GM19239 (cell line): ENCODE data around the gene UBE2D1.

ENCODE experiments used
- DNase-seq: peaks from one replicate; pipeline ENCODE4 v3.0.0; 2011; ENCODE audit warnings: low spot score; ENCODE audit not compliant: insufficient read length
- FAIRE-seq: peaks from 2 replicates; lab custom pipeline; 2011; peaks lifted over from hg19 to GRCh38; lab: Jason Lieb, UNC

The UBE2D1 gene

DNA sequence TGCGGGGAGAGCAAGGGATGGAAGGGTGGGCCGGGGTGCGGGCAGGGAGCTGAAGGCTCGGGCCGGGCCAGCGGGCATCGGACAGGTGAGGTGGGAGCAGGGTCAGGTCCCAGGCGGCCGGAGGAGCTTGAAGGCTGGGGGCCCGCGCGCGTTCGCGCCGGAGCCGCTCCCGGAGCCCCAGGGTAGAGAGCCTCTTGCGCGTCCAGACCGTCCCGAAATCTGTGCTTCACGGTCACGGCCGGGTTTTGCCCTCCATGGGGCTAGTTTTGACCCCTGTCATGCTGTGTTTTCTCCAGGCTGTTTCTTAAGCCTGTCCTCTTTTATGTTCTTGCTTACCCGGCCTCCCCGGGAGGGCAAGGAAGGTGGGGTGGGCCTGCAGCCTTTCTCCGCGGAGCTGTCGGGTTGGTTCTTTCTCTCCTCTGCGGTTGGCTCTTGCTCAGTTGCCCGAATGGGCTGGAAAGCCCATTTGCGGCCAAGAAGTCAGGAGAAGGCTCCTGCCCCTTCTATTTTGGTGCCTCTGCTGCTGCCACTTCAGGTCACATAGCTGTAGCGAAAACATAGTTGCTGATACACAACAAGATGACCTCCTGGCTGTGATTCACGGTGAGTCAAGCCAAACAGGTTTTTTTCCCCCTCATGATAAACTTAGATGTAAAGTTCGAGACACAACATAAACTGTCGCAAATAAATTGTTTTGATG lies 650 bp downstream of the UBE2D1 start:
- peak; percentile 10 for DNase-seq
- FAIRE-seq, result no peak

DNA sequence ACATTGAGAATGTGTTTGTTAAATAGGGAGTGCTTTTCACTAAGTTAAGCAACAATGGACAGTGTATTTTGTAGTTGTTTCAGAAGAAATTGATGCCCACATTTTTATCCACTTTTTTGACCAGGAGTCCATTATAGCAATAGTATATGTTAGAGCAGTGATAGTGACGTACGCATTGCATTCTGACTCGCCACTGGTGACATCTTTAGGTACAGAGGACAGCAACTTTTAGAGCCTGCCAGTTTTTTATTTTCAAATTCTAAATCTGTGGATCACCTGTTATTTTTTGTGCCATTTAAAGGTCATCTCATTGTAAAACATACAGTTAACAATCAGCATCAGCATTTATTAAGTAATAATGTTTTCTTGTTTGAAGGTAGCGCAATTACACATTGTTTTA lies 1.4 kb downstream of the UBE2D1 start:
- FAIRE-seq (no peak), DNase-seq (no peak)

DNA sequence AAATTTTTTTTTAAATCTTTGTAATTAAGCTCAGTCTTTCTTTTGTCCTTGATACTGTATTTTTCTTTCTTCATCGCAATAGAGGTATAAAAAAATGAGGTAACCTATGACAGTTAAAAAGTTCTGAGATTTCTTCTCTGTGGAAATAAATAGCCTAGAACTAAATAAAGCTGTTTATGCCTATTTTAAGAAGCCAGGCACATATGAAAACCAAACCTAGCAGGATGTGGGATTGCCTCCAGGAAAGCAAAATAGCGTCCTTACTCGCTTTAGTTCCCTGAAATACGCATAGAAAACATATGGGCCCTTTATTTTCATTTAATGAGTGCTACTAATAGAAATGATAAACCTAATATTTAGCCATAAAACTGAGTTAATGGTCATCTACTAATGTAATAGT lies 6.6 kb downstream of the UBE2D1 start:
- FAIRE-seq (no peak), DNase-seq (no peak)

DNA sequence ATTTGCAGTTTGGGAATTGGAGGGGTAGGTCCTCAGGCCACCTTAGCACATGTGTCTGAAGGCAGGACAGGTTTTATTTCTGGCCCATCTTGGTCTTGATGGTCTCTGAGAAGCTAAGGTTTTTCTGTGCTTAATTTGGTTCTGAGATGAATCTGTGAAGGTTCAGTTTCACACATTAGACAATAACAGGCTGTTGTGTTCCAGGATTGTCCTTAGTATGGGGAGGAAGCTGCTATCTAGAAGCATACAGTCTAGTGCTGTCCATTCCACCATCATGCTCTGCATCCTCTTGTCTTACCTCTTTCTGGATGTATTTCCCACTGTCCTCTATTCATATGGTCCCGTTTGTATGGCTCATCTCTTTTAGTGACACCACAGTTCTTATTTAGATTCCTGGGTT lies 7.1 kb downstream of the UBE2D1 start:
- FAIRE-seq (peak; percentile 4), DNase-seq (no peak)

DNA sequence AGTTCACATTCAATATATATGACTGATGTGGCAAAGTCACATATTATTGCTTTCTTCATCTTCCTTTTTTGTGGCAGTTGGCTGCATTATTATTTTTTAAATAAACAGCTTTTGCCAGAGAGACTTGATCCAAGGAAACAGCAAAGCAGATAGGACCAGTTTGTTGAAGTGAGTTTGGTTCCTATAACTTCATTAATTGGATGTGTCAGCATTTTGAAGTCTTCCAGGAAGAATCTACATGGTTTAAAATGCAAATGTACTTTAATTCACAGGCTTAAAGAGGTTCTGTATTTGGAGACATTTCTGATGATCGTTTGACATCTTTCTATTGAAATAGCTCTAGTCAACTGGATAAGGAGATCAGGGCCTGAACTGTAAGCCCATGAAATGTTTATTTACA lies 13.2 kb downstream of the UBE2D1 start:
- DNase-seq, result no peak

DNA sequence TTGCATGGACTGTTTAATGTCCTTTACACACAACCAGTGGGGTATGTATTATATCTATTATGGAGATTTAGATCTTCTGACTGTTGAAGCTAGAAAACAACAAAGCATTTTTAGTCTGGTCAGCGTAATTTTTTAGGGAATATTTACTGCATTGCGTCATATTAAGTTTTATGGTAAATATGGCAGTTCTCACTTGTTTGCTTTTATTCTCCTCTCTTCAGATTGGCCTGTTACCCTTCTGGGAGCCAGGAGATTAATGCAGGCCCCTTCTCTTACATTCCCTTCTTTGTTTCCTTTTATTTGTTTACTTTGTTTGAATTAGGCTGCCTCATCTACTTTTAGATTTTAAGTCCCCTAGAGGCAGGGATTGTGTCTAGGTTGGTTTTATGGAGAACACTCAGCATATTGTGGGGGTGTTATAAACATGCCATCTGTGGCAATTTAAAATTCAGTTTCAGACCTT lies 13.8 kb downstream of the UBE2D1 start:
- FAIRE-seq (no peak), DNase-seq (no peak)

More for the DNA sequence above, 13.2 kb downstream of the UBE2D1 start:
- FAIRE-seq, result no peak

DNA sequence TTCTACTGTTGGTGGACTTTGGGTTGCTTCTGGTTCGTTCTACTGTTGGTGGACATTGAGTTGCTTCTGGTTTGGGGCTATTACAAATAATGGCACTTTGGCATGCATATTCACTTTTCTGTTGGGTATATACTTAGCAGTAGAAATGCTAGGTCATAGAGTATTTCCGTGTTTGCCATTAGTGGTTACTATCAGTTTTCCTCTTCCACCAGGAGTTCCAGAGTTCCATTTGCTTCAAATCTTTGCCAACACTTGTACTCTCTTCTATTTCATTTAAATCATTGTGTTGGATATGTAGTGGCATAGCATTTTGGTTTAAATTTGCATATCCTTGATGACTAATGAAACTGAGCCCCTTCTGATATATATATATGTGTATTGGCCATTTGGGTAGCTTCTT lies 15.2 kb downstream of the UBE2D1 start:
- DNase-seq (no peak), FAIRE-seq (no peak)

DNA sequence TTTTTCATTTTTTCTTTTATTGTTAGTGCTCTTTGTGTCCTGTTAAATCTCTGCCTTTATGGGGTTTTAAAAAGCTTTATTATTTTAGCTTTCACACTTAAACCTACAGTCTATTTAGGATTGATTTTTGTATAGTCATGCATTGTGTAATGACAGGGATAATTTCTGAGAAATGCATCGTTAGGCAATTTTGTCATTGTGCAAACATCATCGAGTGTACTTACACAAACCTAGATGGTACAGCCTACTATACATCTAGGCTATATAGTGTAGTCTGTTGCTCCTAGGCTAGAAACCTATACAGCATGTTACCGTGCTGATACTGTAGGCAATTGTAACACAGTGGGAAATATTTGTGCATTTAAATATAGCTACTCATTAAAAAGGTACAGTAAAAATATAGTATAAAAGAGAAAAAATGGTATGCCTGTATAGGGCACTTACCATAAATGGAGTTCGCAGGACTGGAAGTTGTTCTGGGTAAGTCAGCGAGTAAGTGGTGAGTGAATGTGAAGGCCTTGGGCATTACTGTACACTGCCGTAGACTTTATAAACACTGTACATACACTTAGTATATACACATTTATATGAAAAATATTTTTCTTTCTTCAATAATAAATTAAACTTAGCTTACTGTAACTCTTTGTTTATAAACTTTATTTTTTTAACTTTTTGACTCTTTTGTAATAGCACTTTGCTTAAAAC lies 16.0 kb downstream of the UBE2D1 start:
- DNase-seq (no peak), FAIRE-seq (peak; percentile 18)

DNA sequence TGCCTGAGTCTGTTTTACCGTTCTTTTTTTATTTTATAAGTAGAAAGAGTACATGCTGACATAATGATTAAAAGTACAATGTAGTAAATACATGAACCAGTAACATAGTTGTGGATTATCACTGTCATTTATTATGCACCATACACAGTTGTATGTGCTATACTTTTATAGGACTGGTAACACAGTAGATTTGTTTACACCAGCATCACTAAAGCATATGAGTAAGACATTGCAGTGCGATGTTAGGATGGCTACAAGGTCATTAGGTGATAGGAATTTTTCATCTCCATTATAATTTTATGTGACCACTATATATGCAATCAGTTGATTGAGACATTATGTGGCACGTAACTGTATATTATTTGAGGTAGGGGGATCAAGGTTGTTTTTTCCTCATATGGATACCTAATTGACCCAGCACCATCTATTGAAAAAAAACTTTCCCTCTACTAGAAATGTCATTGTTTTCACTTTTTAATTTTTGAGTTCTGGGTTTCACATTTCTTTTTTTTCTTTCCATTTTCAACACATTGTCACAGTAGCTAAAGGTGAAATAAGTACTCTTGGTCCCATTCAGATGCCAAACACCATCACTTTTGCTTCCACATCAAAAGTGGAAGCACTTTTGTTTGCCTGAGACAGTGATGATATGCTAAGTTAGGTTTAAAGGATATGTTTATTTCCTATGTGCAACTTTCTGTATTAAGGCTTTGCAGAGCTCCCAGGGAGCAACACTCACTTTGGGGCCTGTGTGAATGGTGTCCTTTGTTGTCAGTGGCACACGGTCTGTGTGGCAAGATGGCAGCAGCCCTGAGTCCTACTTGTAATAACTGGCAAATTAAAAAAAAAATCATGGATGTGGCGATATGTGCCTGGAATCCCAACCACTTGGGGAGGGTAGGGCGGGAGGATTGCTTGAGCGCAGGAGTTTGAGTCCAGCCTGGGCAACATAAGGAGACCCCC lies 17.1 kb downstream of the UBE2D1 start:
- DNase-seq (no peak), FAIRE-seq (no peak)

DNA sequence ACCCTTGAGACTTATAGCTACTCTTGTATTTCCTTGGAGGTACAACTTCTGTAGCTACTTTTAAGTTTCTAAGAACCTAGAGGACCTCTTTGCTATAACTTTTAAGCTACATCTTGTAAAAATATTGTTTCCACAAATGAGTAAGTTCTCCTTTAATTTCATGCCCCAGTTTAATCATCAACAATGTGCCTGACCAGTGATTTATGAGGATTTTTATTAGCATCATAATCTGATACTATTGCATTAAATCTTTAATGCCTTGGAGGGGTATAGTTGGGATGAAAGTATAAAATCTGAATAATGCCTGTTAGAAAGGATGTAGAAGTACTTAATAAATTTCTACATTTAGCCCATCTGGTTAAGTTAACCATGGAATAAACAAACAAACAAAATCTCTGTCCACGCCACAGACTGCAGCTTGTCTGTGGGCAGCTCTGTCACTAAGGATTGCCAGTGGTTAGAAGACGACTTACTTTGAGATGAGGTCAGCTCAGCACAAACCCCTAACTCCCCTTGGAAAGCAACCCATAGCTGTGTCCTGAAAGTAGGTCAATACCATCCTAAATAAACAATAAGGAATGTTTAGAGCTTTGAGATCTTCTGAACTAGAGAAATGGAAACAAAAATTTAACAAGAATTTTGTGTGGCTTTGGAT lies 18.3 kb downstream of the UBE2D1 start:
- FAIRE-seq (no peak), DNase-seq (no peak)

DNA sequence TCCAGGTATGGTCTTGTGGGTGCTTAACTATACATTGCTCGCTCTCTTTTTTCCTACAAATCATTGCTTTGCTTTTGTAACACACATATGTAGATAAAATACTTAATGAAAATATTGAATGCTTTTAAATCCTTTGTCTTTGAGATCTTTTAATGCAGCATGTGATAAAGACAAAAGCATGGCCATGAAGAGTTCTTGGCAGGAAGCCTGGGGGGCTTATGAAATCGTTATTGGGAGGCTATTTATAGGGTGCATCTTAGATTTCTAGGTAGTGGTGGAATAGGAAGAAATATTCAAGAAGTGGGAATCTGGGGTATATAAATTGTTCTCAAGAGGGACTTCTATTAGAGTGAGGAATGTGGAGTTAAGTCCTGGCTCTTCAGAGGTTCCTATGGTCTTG lies 21.9 kb downstream of the UBE2D1 start:
- no peak for DNase-seq
- FAIRE-seq, result no peak

DNA sequence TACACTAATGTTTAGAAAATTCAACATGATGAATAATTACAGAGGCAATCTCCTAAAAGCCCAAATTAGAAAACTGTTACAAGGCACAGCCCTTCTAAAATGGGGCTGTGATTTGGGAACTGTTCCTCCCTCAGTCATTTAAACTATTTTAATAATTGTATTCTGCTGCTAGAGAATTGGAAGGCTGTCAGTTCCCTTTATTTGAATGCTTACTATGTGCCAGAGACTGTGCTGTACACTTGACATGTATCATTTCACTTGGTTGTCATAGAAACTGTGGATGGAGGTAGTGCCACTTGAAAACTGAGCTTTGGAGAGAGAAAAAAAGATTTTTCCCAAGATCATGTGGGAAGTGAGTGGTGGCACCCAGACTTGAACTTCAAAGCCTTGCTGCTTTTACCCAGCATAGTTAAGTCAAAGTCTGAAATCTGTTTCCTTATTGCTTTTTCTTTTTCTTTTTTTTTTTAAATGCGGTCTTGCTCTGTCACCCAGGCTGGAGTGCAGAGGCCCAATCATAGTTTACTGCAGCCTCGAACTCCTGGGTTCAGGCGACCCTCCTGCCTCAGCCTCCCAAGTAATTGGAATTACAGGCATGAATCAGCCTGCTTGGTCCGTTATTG lies 23.6 kb downstream of the UBE2D1 start:
- FAIRE-seq (no peak), DNase-seq (no peak)

DNA sequence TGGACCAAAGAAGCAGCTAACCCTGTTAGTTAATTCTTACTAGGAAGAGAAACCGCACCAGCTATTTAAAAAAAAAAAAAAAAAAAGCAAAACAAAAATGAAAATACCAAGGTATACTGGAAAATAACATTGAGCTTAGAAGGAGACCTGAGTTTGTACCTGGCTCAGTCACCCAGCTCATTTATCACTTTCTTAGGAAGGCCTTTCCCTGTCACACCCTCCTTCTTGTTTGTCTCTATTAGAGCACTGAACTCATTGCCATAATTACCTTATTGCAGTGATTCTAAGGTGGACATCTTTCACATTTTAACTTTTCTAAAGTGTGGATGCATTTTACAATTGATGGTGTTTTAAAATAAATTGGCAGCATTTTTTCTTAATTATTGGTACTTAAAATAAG lies 24.1 kb downstream of the UBE2D1 start:
- DNase-seq (no peak), FAIRE-seq (no peak)

DNA sequence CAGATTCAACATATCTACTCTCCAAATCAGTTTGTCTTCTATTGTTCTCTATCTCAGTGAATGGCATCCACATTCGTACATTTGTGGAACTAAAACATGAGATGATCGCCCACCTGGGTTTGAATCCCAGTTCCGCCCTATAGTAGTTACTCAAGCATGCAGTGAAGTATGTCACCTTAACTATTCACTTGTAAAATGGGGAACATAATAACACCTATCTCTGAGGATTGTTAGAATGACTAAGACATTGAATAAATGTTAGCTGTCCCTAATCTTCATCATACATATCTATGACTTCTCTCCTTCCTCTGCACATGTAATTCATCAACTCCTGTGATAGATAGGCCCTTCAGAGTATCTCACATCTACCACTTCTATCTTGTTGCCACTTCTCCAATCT lies 24.7 kb downstream of the UBE2D1 start:
- FAIRE-seq, result no peak
- no peak for DNase-seq

DNA sequence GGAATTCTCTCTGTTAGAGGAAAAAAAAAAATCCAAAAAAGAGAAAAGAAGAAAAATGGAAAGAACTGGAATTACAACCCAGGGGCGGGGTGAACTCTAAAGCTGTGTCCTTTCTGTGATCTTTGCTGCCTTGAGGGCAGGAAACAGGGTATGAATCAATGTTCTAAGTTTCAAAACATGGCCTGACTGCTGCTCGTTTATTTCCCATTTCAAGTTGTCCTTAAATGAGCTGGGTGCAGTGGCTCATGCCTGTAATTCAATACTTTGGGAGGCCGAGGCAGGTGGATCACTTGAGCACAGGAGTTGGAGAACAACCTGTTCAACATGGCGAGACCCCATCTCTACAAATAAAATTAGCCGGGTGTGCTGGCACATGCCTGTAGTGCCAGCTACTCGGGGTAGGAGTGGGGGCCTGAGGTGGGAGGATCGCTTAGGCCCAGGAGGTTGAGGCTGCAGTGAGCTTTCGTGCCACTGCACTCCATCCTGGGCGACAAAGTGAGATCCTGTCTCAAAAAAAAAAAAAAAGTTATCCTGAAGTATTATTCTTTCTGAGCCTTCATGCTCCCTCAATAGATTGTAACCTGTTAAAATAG lies 25.7 kb downstream of the UBE2D1 start:
- DNase-seq (no peak), FAIRE-seq (no peak)

DNA sequence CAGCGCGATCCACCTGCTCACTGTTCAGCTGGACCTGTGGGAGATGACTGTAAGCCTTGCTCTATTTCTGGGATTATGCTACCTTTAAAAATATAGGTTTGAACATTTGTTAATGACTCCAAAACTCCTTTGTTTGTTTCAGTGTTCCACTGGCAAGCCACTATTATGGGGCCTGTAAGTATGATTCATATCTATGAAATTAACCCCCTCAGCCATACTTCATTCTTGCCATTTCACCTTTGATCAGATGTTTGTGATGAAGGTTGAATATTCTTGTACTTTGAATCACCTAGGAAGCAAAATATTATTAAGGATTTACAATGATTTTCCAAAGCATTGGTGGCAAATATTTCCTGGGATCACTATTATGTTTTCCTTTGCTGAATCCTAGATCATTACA lies 26.5 kb downstream of the UBE2D1 start:
- DNase-seq (no peak), FAIRE-seq (no peak)

DNA sequence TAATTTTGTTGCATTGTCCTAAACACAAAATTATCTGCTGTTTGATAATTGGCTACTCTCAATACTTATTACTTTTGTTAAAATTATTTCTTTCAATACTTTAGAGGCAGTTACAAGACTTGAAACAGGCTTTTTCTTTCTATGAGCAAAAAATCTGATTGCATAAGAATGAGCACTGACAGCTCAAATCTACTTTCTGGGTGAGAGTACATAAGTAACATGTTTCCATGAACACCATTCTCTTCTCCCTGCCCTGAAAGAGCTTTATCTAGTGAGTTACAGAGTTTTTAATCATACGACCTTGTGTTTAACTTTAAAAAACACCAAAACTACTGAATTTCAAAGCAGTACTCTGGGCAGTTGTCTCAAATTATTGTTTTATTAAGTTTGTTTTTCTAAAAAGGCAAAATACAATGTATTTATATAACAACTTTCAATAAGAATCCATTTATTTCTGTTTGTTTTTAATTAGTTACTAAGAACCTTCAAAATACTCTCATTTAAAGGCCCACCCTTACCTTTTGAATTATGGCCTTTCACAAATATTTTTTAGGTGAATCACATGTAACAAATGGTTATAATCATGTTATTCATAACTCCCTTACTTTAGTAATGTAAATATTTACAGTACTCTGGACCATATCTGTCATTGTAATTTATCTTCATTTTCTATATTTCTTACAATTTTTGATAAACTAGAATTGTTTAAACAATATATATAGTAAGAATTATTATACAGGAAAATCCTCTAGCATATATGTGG lies 27.4 kb downstream of the UBE2D1 start:
- no peak for FAIRE-seq
- no peak for DNase-seq

DNA sequence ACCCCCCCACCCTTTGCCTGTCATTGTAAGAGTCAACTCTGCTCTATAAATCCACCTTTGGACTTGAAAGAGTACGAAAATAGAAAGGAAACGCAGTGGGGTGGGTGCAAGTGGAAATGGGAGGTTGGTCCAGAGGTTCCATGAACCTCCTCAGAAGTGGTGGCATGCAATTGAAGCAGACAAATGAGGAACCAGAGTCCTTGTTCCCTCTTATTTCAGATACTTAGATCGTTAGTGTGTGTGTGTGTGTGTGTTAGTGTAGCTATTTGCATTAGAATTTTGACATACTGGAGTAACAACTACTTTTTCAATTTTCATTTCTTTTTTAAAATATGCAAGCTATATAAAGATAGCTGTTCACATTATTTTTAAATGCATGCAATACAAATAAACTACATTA lies 32.3 kb downstream of the UBE2D1 start:
- DNase-seq (no peak), FAIRE-seq (no peak)

DNA sequence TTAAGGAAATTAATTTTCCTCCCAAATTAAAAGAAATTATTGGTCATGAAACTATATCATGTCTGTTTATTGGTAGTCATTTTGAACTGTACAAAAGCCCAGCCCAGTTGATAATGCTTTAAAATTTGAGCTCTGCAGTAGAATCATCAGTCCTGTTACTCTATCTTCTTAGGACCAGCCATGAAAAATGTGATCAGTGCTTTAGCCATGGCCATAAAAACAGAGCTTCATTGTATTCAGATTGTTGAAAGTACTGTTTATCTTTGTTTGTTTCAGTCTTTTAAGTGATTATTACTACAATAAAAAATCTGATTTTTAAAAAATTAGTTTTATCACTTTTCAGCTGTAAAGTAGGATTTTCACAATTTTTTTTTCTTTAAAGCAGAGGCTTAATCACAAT lies 36.7 kb downstream of the UBE2D1 start:
- no peak for FAIRE-seq
- no peak for DNase-seq
